Bronchial epithelial cell (primary cell): ENCODE results near the gene UTF1. TPM values are rescaled to one million over a fixed set of nuclear protein-coding genes. Genes with fewer than 3 reads are reported as not detected.

Experiments
- DNase-seq: peaks from one replicate; pipeline ENCODE4 v3.0.0-alpha.2; 2010; ENCODE audit warnings: low read depth
- FAIRE-seq: peaks from 2 replicates; lab custom pipeline; 2011; peaks lifted over from hg19 to GRCh38; lab: Jason Lieb, UNC
- H3K27me3 ChIP-seq: 2 replicates; pipeline ENCODE4 v1.5.1; 2011; ENCODE audit warnings: low read length; ENCODE audit not compliant: control insufficient read depth, insufficient read depth
- H3K36me3 ChIP-seq: 2 replicates; pipeline ENCODE4 v1.5.1; 2011; ENCODE audit warnings: low read length; ENCODE audit not compliant: control insufficient read depth, insufficient read depth
- H3K4me3 ChIP-seq: 2 replicates; pipeline ENCODE4 v1.5.1; 2011; ENCODE audit warnings: mild to moderate bottlenecking, low read depth, low read length, control low read depth
- CTCF ChIP-seq: IDR thresholded peaks from 2 replicates; pipeline ENCODE4 v1.5.1; 2011; ENCODE audit warnings: mild to moderate bottlenecking, moderate library complexity, low read length, control low read depth, inconsistent platforms; ENCODE audit not compliant: insufficient read depth, severe bottlenecking
- total RNA-seq: library from RNA; depleted of rRNA; stranded (reverse); fragments of >200 nt; gene quantifications from 2 replicates; pipeline ENCODE4 v1.2.1, GENCODE V29; 2014

UTF1 gene
- total RNA-seq, 1 donor from 2014 or later: not detected

- Histone ChIP-seq H3K4me3 (no peak overlapping the region), H3K36me3 (no peaks in the 10 kb centered on the region), H3K27me3 (no peaks in the 10 kb centered on the region)
- no peak for DNase-seq
- no peak for TF ChIP-seq CTCF
- peak; percentile 79 for FAIRE-seq
These were observed 45.3 kb upstream of the UTF1 start for GRCh38 chr10:133184591-133185244.

GRCh38 chr10:133185421-133185820 is 44.6 kb upstream of the UTF1 start:
- no peak for TF ChIP-seq CTCF
- DNase-seq (no peak), FAIRE-seq (no peak)
- Histone ChIP-seq H3K4me3 (no peak overlapping the region), H3K36me3 (no peaks in the 10 kb centered on the region), H3K27me3 (no peaks in the 10 kb centered on the region)

GRCh38 chr10:133185916-133186315 is 44.1 kb upstream of the UTF1 start:
- FAIRE-seq: no peak
- Histone ChIP-seq H3K4me3 (no peak overlapping the region), H3K27me3 (no peaks in the 10 kb centered on the region), H3K36me3 (no peaks in the 10 kb centered on the region)
- DNase-seq: no peak
- no peak for TF ChIP-seq CTCF

- Histone ChIP-seq H3K27me3 (no peaks in the 10 kb centered on the region), H3K4me3 (no peak overlapping the region), H3K36me3 (no peaks in the 10 kb centered on the region)
- no peak for DNase-seq
- no peak for FAIRE-seq
- no peak for TF ChIP-seq CTCF
These were observed 43.5 kb upstream of the UTF1 start for GRCh38 chr10:133186416-133187090.

GRCh38 chr10:133187091-133187905 is 42.7 kb upstream of the UTF1 start:
- TF ChIP-seq CTCF: no peak
- DNase-seq (no peak), FAIRE-seq (no peak)
- no peaks in the 10 kb centered on the region for H3K27me3 ChIP-seq
- no peaks in the 10 kb centered on the region for H3K36me3 ChIP-seq
- H3K4me3 ChIP-seq: no peak overlapping the region
